Hepatocyte (in vitro differentiated cells): ENCODE measurements around the gene P3H4. TPM values are rescaled to one million over a fixed set of nuclear protein-coding genes. Genes with fewer than 3 reads are reported as not detected.

Experiments used
- DNase-seq: peaks from one replicate; pipeline ENCODE4 v3.0.0-alpha.2; 2016; ENCODE audit warnings: low spot score
- H2AFZ ChIP-seq: fragments of 200-600 bp; sonication (generic); 2 replicates; pipeline ENCODE4 v1.6.0; 2016; ENCODE audit warnings: antibody characterized with exemption, mild to moderate bottlenecking
- H3K27ac ChIP-seq: fragments of 200-600 bp; sonication (generic); 2 replicates; pipeline ENCODE4 v1.5.1; 2016; ENCODE audit warnings: mild to moderate bottlenecking
- H3K27me3 ChIP-seq: fragments of 200-600 bp; sonication (generic); 2 replicates; pipeline ENCODE4 v1.6.1; 2016
- H3K36me3 ChIP-seq: fragments of 200-600 bp; sonication (generic); replicated peaks from 2 replicates; pipeline ENCODE4 v1.5.1; 2016; ENCODE audit warnings: low read depth; ENCODE audit not compliant: insufficient read depth
- H3K4me1 ChIP-seq: fragments of 200-600 bp; sonication (generic); 2 replicates; pipeline ENCODE4 v1.5.1; 2016; ENCODE audit warnings: mild to moderate bottlenecking, moderate library complexity; ENCODE audit not compliant: insufficient read depth
- H3K4me2 ChIP-seq: fragments of 200-600 bp; sonication (generic); 2 replicates; pipeline ENCODE4 v1.6.0; 2016
- H3K4me3 ChIP-seq: fragments of 200-600 bp; sonication (generic); 2 replicates; pipeline ENCODE4 v1.5.1; 2016; ENCODE audit warnings: mild to moderate bottlenecking
- H3K79me2 ChIP-seq: fragments of 200-600 bp; sonication (generic); 2 replicates; pipeline ENCODE4 v1.6.0; 2017; ENCODE audit warnings: mild to moderate bottlenecking
- H3K9me2 ChIP-seq: fragments of 200-600 bp; sonication (generic); replicated peaks from 2 replicates; pipeline ENCODE4 v1.6.0; 2017; ENCODE audit warnings: mild to moderate bottlenecking; ENCODE audit not compliant: insufficient read depth
- H3K9me3 ChIP-seq: fragments of 200-600 bp; sonication (generic); 2 replicates; pipeline ENCODE4 v1.5.1; 2016; ENCODE audit warnings: low read depth, mild to moderate bottlenecking
- H4K20me1 ChIP-seq: fragments of 200-600 bp; sonication (generic); 2 replicates; pipeline ENCODE4 v1.6.0; 2016; ENCODE audit warnings: mild to moderate bottlenecking; ENCODE audit not compliant: insufficient read depth, poor library complexity, severe bottlenecking
- CTCF ChIP-seq: fragments of 200-600 bp; sonication (generic); IDR thresholded peaks from 2 replicates; pipeline ENCODE4 v1.5.1; 2016; ENCODE audit warnings: antibody characterized with exemption, mild to moderate bottlenecking; ENCODE audit not compliant: poor library complexity
- EZH2 ChIP-seq: fragments of 200-600 bp; sonication (generic); IDR thresholded peaks from 2 replicates; pipeline ENCODE4 v1.6.1; 2016; ENCODE audit warnings: antibody characterized with exemption, mild to moderate bottlenecking, borderline replicate concordance
- EZH2phosphoT487 ChIP-seq: fragments of 200-600 bp; sonication (generic); IDR thresholded peaks from one replicate; pipeline ENCODE4 v1.6.1; 2018; ENCODE audit warnings: antibody characterized with exemption, mild to moderate bottlenecking, low read depth, moderate library complexity; ENCODE audit not compliant: unreplicated experiment, severe bottlenecking
- WGBS: methylation state at CpG from one replicate; pipeline ENCODE4 v1.1.6; 2016; ENCODE audit warnings: low lambda C conversion rate; ENCODE audit errors: missing lambda C conversion rate; 5-methylcytosine and 5-hydroxymethylcytosine counted together
- polyA plus RNA-seq: library from polyadenylated mRNA; unstranded; fragments of >200 nt; fragmentation: Nextera tagmentation; extraction: Ambion mirVana; gene quantifications from 2 replicates; pipeline ENCODE4 v1.2.1, GENCODE V29; 2016
- total RNA-seq: library from RNA; depleted of rRNA; stranded (reverse); fragments of >200 nt; gene quantifications from 2 replicates; pipeline ENCODE4 v1.2.3, GENCODE V29; 2014

Gene P3H4
- total and polyA plus RNA-seq, 2 experiments from 2014 or later = 62.6 to 110 TPM

GRCh38 chr17:41773190-41773588, 38.6 kb downstream of the P3H4 start:
- TF ChIP-seq EZH2phosphoT487 (no peak), CTCF (no peak), EZH2 (no peak)
- H3K27ac ChIP-seq = peak overlapping the region; percentile 98
- peaks cover 81% of the 10 kb centered on the region for H3K79me2 ChIP-seq
- H3K4me3 ChIP-seq = no peak overlapping the region
- H3K27me3 ChIP-seq = no peaks in the 10 kb centered on the region
- H2AFZ ChIP-seq = no peak overlapping the region
- peak overlapping the region; percentile 71 for H3K4me2 ChIP-seq
- peak; percentile 93 for DNase-seq
- no peaks in the 10 kb centered on the region for H3K9me2 ChIP-seq
- H3K9me3 ChIP-seq = no peaks in the 10 kb centered on the region
- H4K20me1 ChIP-seq = peaks cover 86% of the 10 kb centered on the region
- H3K36me3 ChIP-seq = no peaks in the 10 kb centered on the region
- 15% methylated on average over 10 of the region's 12 CpGs for WGBS
- H3K4me1 ChIP-seq = peaks cover 57% of the 10 kb centered on the region

GRCh38 chr17:41772586-41773189, 39.1 kb downstream of the P3H4 start:
- Histone ChIP-seq H3K27ac (peak overlapping the region; percentile 94), H3K9me2 (no peaks in the 10 kb centered on the region), H3K27me3 (no peaks in the 10 kb centered on the region), H3K4me2 (peak overlapping the region; percentile 67), H3K36me3 (no peaks in the 10 kb centered on the region), H3K4me3 (no peak overlapping the region), H4K20me1 (peaks cover 86% of the 10 kb centered on the region), H3K4me1 (peaks cover 52% of the 10 kb centered on the region), H3K79me2 (peaks cover 80% of the 10 kb centered on the region), H3K9me3 (no peaks in the 10 kb centered on the region), H2AFZ (no peak overlapping the region)
- TF ChIP-seq EZH2 (no peak), EZH2phosphoT487 (no peak), CTCF (no peak)
- DNase-seq = no peak
- WGBS = 73% methylated on average over 19 of the region's 19 CpGs

GRCh38 chr17:41772218-41772585, 39.5 kb downstream of the P3H4 start:
- no peak overlapping the region for H2AFZ ChIP-seq
- peak overlapping the region; percentile 94 for H3K27ac ChIP-seq
- peaks cover 83% of the 10 kb centered on the region for H4K20me1 ChIP-seq
- H3K36me3 ChIP-seq = no peaks in the 10 kb centered on the region
- H3K9me2 ChIP-seq = no peaks in the 10 kb centered on the region
- peak overlapping the region; percentile 67 for H3K4me2 ChIP-seq
- WGBS = 60% methylated on average over 4 of the region's 4 CpGs
- peak; percentile 84 for DNase-seq
- H3K9me3 ChIP-seq = no peaks in the 10 kb centered on the region
- no peak overlapping the region for H3K4me3 ChIP-seq
- H3K79me2 ChIP-seq = peaks cover 77% of the 10 kb centered on the region
- peaks cover 47% of the 10 kb centered on the region for H3K4me1 ChIP-seq
- no peaks in the 10 kb centered on the region for H3K27me3 ChIP-seq
- TF ChIP-seq EZH2phosphoT487 (no peak), EZH2 (no peak), CTCF (no peak)
